H9 (cell line): ENCODE results near the gene ITGA1. TPM values are rescaled to one million over a fixed set of nuclear protein-coding genes. Genes with fewer than 3 reads are reported as not detected.

Experiments
- DNase-seq: peaks from one replicate; pipeline ENCODE4 v3.0.0-alpha.2; 2017
- H2AFZ ChIP-seq: one replicate; pipeline ENCODE4 v1.6.1; 2013; ENCODE audit warnings: mild to moderate bottlenecking, low read length, control low read depth, moderate library complexity
- H2AK5ac ChIP-seq: 2 replicates; pipeline ENCODE4 v1.6.1; 2013; ENCODE audit warnings: low read length, control low read depth, mixed read lengths; ENCODE audit not compliant: insufficient read length
- H2BK120ac ChIP-seq: one replicate; pipeline ENCODE4 v1.6.1; 2013; ENCODE audit warnings: low read depth, mild to moderate bottlenecking, low read length, control low read depth, inconsistent platforms; ENCODE audit not compliant: poor library complexity, severe bottlenecking
- H2BK12ac ChIP-seq: 2 replicates; pipeline ENCODE4 v1.6.1; 2013; ENCODE audit warnings: low read length, control low read depth, mixed read lengths, low read depth; ENCODE audit not compliant: insufficient read length
- H2BK15ac ChIP-seq: 2 replicates; pipeline ENCODE4 v1.6.1; 2013; ENCODE audit warnings: low read depth, low read length, control low read depth
- H2BK20ac ChIP-seq: one replicate; pipeline ENCODE4 v1.6.1; 2013; ENCODE audit warnings: low read depth, mild to moderate bottlenecking, low read length, control low read depth, inconsistent platforms; ENCODE audit not compliant: poor library complexity, severe bottlenecking
- H2BK5ac ChIP-seq: 2 replicates; pipeline ENCODE4 v1.6.1; 2013; ENCODE audit warnings: low read length, control low read depth, mixed read lengths; ENCODE audit not compliant: insufficient read length
- H3K14ac ChIP-seq: 2 replicates; pipeline ENCODE4 v1.6.1; 2013; ENCODE audit warnings: low read length, control low read depth; ENCODE audit not compliant: insufficient read depth
- H3K18ac ChIP-seq: 2 replicates; pipeline ENCODE4 v1.6.1; 2013; ENCODE audit warnings: low read depth, mild to moderate bottlenecking, mixed read lengths, low read length, control low read depth; ENCODE audit not compliant: insufficient read length
- H3K23ac ChIP-seq: 2 replicates; pipeline ENCODE4 v1.6.1; 2013; ENCODE audit warnings: low read length, control low read depth, mixed read lengths, low read depth; ENCODE audit not compliant: insufficient read length
- H3K23me2 ChIP-seq: 2 replicates; pipeline ENCODE4 v1.6.1; 2013; ENCODE audit warnings: low read depth, mild to moderate bottlenecking, mixed read lengths, low read length, control low read depth; ENCODE audit not compliant: insufficient read length, poor library complexity, severe bottlenecking
- H3K27ac ChIP-seq: 2 replicates; pipeline ENCODE4 v1.5.1; 2013; ENCODE audit warnings: low read length, control low read depth, mixed read lengths, low read depth; ENCODE audit not compliant: insufficient read length
- H3K27me3 ChIP-seq: 2 replicates; pipeline ENCODE4 v1.6.1; 2013; ENCODE audit warnings: low read length, control low read depth, inconsistent platforms; ENCODE audit not compliant: insufficient read depth
- H3K4ac ChIP-seq: 2 replicates; pipeline ENCODE4 v1.6.1; 2013; ENCODE audit warnings: low read depth, mild to moderate bottlenecking, control low read depth, inconsistent platforms, low read length, moderate library complexity
- H3K4me1 ChIP-seq: 2 replicates; pipeline ENCODE4 v1.6.1; 2013; ENCODE audit warnings: low read length, control low read depth, inconsistent platforms; ENCODE audit not compliant: insufficient read depth
- H3K4me2 ChIP-seq: 2 replicates; pipeline ENCODE4 v1.6.1; 2013; ENCODE audit warnings: low read length, control low read depth, mixed read lengths; ENCODE audit not compliant: insufficient read length, insufficient read depth
- H3K56ac ChIP-seq: 2 replicates; pipeline ENCODE4 v1.6.1; 2013; ENCODE audit warnings: low read depth, mild to moderate bottlenecking, mixed read lengths, low read length, control low read depth; ENCODE audit not compliant: insufficient read length
- H3K79me1 ChIP-seq: 2 replicates; pipeline ENCODE4 v1.6.1; 2013; ENCODE audit warnings: low read depth, mild to moderate bottlenecking, moderate library complexity, low read length, control low read depth, inconsistent platforms; ENCODE audit not compliant: insufficient read depth, poor library complexity, severe bottlenecking
- H3K79me2 ChIP-seq: 2 replicates; pipeline ENCODE4 v1.6.1; 2013; ENCODE audit warnings: low read length, control low read depth, inconsistent platforms; ENCODE audit not compliant: insufficient read depth
- H3K9ac ChIP-seq: 2 replicates; pipeline ENCODE4 v1.6.1; 2013; ENCODE audit warnings: low read length, control low read depth, mixed read lengths; ENCODE audit not compliant: insufficient read length; ENCODE audit errors: extremely low read depth
- H3K9me3 ChIP-seq: one replicate; pipeline ENCODE4 v1.6.1; 2013; ENCODE audit warnings: low read depth, low read length, inconsistent platforms; ENCODE audit not compliant: control insufficient read depth
- H3T11ph ChIP-seq: one replicate; pipeline ENCODE4 v1.6.1; 2013; ENCODE audit warnings: mild to moderate bottlenecking, low read length, control low read depth, inconsistent platforms
- H4K20me1 ChIP-seq: one replicate; pipeline ENCODE4 v1.6.1; 2013; ENCODE audit not compliant: control insufficient read depth, insufficient read length, insufficient read depth
- H4K5ac ChIP-seq: 2 replicates; pipeline ENCODE4 v1.6.1; 2013; ENCODE audit warnings: low read depth, mild to moderate bottlenecking, mixed read lengths, low read length, control low read depth; ENCODE audit not compliant: insufficient read length
- H4K8ac ChIP-seq: replicated peaks from 2 replicates; pipeline ENCODE4 v1.6.1; 2013; ENCODE audit warnings: low read length, control low read depth, mixed read lengths, low read depth; ENCODE audit not compliant: insufficient read length
- H4K91ac ChIP-seq: 2 replicates; pipeline ENCODE4 v1.6.1; 2013; ENCODE audit warnings: low read depth, mild to moderate bottlenecking, moderate library complexity, mixed read lengths, low read length, control low read depth; ENCODE audit not compliant: insufficient read length
- H3K27ac Mint-ChIP-seq, 3 experiments: 2 replicates in 2 of 3; 3 replicates in 1 of 3; pipeline ENCODE4 v1.8.0; 2020 to 2021; ENCODE audit warnings: mixed read lengths in 3 of 3, mild to moderate bottlenecking in 1 of 3, moderate library complexity in 1 of 3
- H3K27me3 Mint-ChIP-seq: 2 replicates; pipeline ENCODE4 v1.8.0; 2021; ENCODE audit warnings: low read depth, mild to moderate bottlenecking, moderate library complexity, mixed read lengths
- H3K36me3 Mint-ChIP-seq, 3 experiments: 2 replicates in 2 of 3; 3 replicates in 1 of 3; pipeline ENCODE4 v1.8.0; 2020 to 2021; ENCODE audit warnings: low read depth in 3 of 3, mixed read lengths in 3 of 3; ENCODE audit not compliant: insufficient read depth in 1 of 3
- H3K4me1 Mint-ChIP-seq, 2 experiments: 2 replicates each; pipeline ENCODE4 v1.8.0; 2020; ENCODE audit warnings: mixed read lengths in 2 of 2
- H3K4me3 Mint-ChIP-seq, 2 experiments: 2 replicates in 1 of 2; 3 replicates in 1 of 2; pipeline ENCODE4 v1.8.0; 2020 to 2021; ENCODE audit warnings: mild to moderate bottlenecking in 2 of 2, mixed read lengths in 2 of 2, moderate library complexity in 1 of 2
- H3K9me3 Mint-ChIP-seq, 2 experiments: 2 replicates in 1 of 2; 3 replicates in 1 of 2; pipeline ENCODE4 v1.8.0; 2020; ENCODE audit warnings: mild to moderate bottlenecking in 2 of 2, mixed read lengths in 2 of 2, moderate library complexity in 1 of 2
- WGBS: extraction: QIAGEN DNeasy Blood & Tissue Kit; methylation state at CpG from one replicate; pipeline ENCODE4 v1.1.7; 2013; ENCODE audit warnings: missing lambda C conversion rate, low lambda C conversion rate, mixed read lengths; ENCODE audit not compliant: insufficient read length; ENCODE audit errors: extremely low coverage; 5-methylcytosine and 5-hydroxymethylcytosine counted together
- total RNA-seq: library from RNA; stranded (reverse); gene quantifications from 2 replicates; pipeline ENCODE4 v1.2.1, GENCODE V29; 2021
- TF ChIP-seq, protein P1 (sequence below): fragments of 200-600 bp; sonication (generic); conservative IDR thresholded peaks from 3 replicates; pipeline ENCODE4 v1.8.0; 2021; ENCODE audit warnings: antibody characterized with exemption, mild to moderate bottlenecking

The ITGA1 gene
- total RNA-seq, 1 experiment from 2014 or later = 3.9 TPM

DNA sequence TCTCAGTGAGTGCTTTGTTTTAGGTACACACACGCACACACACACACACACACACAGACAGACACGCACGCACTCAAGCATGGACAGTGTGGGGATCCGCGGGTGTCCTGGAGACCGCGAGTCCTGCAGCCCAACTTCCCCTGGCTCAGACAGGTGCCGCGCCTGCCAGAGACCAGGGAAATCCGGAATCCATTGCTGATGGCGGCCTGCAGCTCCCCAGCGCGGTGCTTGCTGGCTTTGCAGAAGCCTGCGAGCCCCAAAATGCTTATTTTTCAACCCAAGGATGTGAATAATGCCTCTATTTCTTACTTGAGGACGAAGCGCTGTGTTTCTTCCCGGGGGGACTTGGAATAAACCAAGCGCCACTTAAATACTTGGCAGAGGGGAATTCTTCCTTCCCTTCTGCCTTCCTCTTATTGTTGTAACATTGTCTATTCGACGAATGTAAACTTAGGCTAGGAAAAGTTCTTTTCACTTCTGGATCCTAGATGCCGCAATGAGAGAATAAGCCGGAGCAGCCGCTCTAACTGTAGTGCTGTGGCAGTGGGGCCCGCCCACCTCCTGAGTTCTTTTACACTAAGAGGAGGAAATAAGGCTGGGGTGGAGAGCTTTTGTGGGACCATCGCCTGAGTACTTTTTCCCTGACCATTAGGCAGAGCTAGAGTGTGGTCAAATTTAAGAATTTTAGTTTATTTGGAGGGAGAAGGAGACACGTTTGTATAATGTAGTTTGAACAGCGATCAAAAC, 202.2 kb downstream of the ITGA1 start:
- DNase-seq = peak; percentile 58
- Histone ChIP-seq H4K91ac (no peak overlapping the region), H3K79me1 (no peaks in the 10 kb centered on the region), H3K23me2 (peaks cover 14% of the 10 kb centered on the region), H2BK5ac (no peak overlapping the region), H3K56ac (no peak overlapping the region), H2BK15ac (no peak overlapping the region), H3K18ac (no peak overlapping the region), H2AFZ (no peak overlapping the region), H3K27me3 (no peaks in the 10 kb centered on the region; the same call in 1 of the 2 replicates), H3K4me2 (peak overlapping the region; percentile 82), H3K4ac (no peak overlapping the region), H3K4me1 (no peaks in the 10 kb centered on the region), H2BK120ac (no peak overlapping the region), H3K23ac (no peak overlapping the region), H2BK12ac (no peak overlapping the region), H4K20me1 (no peaks in the 10 kb centered on the region), H2AK5ac (no peak overlapping the region), H4K8ac (no peak overlapping the region), H3K9me3 (no peaks in the 10 kb centered on the region), H2BK20ac (no peak overlapping the region), H3T11ph (no peak overlapping the region), H3K79me2 (no peaks in the 10 kb centered on the region), H4K5ac (no peak overlapping the region), H3K27ac (no peak overlapping the region), H3K14ac (peak overlapping the region; percentile 87), H3K9ac (peak overlapping the region; percentile 69)
- H3K4me1 Mint-ChIP-seq = peaks cover 6 to 16% of the 10 kb centered on the region in 2 experiments
- H3K27me3 Mint-ChIP-seq = peaks cover 22% of the 10 kb centered on the region
- WGBS = no CpG with 5 or more reads among the region's 27 CpGs
- peak overlapping the region; percentile 76 to 85 for H3K4me3 Mint-ChIP-seq
- TF ChIP-seq, protein P1, sequence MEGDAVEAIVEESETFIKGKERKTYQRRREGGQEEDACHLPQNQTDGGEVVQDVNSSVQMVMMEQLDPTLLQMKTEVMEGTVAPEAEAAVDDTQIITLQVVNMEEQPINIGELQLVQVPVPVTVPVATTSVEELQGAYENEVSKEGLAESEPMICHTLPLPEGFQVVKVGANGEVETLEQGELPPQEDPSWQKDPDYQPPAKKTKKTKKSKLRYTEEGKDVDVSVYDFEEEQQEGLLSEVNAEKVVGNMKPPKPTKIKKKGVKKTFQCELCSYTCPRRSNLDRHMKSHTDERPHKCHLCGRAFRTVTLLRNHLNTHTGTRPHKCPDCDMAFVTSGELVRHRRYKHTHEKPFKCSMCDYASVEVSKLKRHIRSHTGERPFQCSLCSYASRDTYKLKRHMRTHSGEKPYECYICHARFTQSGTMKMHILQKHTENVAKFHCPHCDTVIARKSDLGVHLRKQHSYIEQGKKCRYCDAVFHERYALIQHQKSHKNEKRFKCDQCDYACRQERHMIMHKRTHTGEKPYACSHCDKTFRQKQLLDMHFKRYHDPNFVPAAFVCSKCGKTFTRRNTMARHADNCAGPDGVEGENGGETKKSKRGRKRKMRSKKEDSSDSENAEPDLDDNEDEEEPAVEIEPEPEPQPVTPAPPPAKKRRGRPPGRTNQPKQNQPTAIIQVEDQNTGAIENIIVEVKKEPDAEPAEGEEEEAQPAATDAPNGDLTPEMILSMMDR = peak; percentile 46; the same call in 2 of the 3 replicates
- no peaks in the 10 kb centered on the region for H3K36me3 Mint-ChIP-seq
- no peak overlapping the region for H3K27ac Mint-ChIP-seq
- no peaks in the 10 kb centered on the region; a peak in 1 of 5 replicates for H3K9me3 Mint-ChIP-seq
